H1 (cell line): ENCODE measurements around the gene ARHGEF26.

ENCODE experiments used
- CEBPB ChIP-seq: IDR thresholded peaks from 2 replicates; pipeline ENCODE4 v1.6.1; 2012; ENCODE audit warnings: low read depth, low read length
- POLR2A ChIP-seq, 2 experiments: IDR thresholded peaks; 1 replicate in 1 of 2; 2 replicates in 1 of 2; pipeline ENCODE4 v1.6.1; 2011; ENCODE audit warnings: low read depth in 2 of 2, low read length in 2 of 2, mild to moderate bottlenecking in 2 of 2; ENCODE audit errors: control extremely low read depth in 1 of 2
- TF ChIP-seq, protein P1 (sequence below): IDR thresholded peaks from 2 replicates; pipeline ENCODE4 v1.6.1; 2011; ENCODE audit warnings: low read depth, mild to moderate bottlenecking, low read length; ENCODE audit not compliant: insufficient read depth

DNA sequence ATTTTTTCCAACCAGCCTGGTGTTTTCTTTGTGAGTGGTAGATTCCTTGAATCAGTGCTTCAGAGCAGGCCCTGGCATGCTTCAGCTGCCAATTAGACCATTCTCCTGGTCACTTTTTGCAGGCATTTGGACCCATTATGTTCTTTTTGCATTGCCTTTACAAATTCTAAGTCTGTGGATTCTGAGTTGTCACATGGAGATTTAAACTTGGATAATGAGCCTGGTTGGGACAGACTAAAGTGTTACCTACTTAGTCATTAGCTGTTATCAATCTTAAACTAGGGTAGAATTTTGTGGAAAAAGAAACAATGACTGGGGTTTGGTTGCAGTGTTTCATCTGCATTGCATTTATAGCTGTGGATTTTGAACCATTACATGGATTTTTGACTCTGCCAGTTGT is 40.6 kb downstream of the ARHGEF26 start:
- TF ChIP-seq CEBPB (no peak), POLR2A (IDR thresholded peaks at IDR 0.05; ENCODE audit: control extremely low read depth in 1 of 2, low read depth in 2 of 2, low read length in 2 of 2) (no peak)
- TF ChIP-seq, protein P1, sequence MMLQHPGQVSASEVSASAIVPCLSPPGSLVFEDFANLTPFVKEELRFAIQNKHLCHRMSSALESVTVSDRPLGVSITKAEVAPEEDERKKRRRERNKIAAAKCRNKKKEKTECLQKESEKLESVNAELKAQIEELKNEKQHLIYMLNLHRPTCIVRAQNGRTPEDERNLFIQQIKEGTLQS = no peak
